ENCODE measurements around the gene RBMS3.
"Not testable (repeated sequence)": the region's sequence is repeated elsewhere in the genome, so short reads cannot be mapped to it uniquely, and the experiment has no call there.

GRCh38 chr3:29360289-29360688, 79.4 kb downstream of the RBMS3 start:
- TF ChIP-seq, protein P1, sequence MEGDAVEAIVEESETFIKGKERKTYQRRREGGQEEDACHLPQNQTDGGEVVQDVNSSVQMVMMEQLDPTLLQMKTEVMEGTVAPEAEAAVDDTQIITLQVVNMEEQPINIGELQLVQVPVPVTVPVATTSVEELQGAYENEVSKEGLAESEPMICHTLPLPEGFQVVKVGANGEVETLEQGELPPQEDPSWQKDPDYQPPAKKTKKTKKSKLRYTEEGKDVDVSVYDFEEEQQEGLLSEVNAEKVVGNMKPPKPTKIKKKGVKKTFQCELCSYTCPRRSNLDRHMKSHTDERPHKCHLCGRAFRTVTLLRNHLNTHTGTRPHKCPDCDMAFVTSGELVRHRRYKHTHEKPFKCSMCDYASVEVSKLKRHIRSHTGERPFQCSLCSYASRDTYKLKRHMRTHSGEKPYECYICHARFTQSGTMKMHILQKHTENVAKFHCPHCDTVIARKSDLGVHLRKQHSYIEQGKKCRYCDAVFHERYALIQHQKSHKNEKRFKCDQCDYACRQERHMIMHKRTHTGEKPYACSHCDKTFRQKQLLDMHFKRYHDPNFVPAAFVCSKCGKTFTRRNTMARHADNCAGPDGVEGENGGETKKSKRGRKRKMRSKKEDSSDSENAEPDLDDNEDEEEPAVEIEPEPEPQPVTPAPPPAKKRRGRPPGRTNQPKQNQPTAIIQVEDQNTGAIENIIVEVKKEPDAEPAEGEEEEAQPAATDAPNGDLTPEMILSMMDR (conservative IDR thresholded peaks at IDR 0.05; ENCODE audit: low read length): not testable (repeated sequence)
- TF ChIP-seq EZH2phosphoT487 (IDR thresholded peaks at IDR 0.05; ENCODE audit: borderline replicate concordance, low read depth, low read length): not testable (repeated sequence)

All from OCI-LY7 (cell line).